Measurements from ENCODE around the gene FAM107B.
"Not testable (repeated sequence)": the region's sequence is repeated elsewhere in the genome, so short reads cannot be mapped to it uniquely, and the experiment has no call there.

FAM107B gene

DNA sequence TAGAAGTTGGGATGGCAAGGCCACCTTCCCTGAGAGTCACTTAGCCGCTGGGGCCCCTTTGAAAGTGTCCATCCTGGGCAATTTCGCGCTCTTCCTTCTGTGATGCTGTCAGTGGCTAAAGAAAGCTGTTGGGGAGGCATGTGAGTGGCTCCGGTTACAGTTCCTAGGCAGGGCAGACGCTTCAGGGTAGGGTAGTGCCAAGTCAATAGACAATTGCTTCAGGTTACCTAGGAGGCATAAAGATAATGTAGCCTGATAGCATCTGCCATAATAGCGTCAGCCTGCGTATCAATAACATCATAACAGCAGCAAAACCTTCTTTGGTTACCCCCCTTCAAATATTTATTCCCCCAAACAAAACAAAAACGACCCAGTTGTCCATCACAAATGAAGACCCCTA is at the start of gene FAM107B:
Gene FAM107B, minus strand, starts transcription at position 101 of the 400 bp plus-strand sequence. CDS start 234 bp downstream, outside the sequence.
- DNase-seq (ENCODE audit: low read depth in 2 of 2) = no peak

DNA sequence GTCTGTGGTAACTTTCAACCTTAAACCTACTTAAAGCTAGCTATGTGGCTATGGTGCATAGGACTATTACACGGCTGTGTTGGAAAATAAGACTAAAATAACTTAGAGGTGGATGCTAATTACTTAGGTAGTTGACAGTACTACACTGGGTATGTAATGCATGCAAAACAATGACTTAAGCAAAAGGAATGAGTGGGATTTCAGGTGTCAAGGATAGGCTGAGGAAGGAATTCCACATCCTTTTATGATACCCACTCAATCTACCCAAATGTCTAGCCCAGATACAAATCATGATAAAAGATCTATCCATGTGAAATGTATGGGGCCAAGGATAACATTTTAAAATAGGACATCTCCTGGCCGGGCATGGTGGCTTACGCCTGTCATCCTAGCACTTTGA is 49.3 kb upstream of the FAM107B start:
- DNase-seq (ENCODE audit: low read depth in 2 of 2) = no peak

DNA sequence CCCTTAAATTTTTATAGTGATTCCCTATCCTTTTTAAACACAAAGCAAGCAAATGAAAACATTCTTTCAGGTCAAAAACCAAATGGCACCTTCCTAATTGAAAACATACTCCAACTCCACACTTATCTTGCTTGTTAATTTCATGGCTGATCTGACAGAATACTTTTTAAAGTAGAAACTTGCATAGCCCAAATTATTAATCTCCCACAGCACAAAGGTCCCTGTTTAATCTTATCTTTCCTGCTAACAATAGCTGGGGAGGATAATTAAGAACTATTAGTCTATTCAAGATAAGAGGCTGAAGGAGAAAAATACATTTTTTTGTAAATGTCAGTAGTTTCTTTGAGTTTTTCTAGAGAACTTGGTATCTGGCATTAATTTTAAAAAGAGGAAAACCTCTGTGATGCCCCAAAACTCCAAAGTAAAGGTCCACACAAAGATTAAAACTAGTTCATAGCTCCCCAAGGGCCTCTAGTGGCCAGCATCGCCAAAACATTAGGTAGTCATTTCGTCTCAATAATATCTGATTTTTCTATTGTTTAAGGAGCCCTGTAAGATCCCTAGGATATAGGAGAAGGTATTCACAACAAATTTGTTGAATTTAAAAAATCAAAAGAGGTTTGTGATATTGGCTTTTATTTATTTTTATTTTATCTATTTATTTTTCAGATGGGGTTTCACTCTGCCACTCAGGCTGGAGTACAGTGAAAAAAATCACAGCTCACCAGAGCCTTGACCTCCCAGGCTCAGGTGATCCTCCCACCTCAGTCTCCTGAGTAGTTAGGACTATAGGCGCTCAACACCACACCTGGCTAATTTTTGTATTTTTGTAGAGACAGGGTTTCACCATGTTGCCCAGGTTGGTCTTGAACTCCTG is 48.4 kb upstream of the FAM107B start:
- peak in 1 of 2 donors; percentile 16 for DNase-seq (ENCODE audit: low read depth in 2 of 2)

DNA sequence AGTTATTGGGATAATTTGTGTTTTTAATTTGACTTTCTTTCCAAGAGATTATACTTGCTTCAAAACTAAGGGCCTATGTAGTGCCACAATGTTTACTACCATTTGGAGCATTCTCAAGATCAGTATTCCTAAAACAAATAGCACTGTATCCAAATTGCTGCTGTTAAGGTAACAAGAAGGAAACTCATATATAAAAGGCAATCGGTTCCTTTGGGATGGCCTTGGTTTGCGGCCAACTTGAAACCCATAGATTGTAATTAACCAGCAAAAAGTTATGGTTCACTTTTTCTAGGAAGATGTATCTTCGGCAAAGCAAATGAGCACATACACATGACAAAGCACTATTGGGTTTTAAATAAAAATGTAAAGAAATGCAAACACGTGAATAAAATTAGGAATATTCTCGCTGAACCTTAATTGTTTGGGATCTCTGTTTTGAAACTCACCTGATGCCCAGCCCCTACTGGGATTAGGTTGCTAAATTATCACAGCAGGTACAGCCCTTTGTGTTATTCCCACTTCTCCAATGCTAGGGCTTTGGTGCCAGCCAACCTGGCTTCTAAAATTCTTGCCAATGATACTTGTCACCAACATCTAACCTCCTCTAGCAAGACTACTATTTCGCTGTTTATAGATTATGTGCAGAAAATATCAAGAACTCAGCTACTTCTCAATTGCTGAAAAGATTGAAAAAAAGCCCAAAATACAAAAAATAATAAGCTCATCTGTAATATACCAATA is 47.1 kb upstream of the FAM107B start:
- DNase-seq (ENCODE audit: low read depth in 2 of 2) = no peak

DNA sequence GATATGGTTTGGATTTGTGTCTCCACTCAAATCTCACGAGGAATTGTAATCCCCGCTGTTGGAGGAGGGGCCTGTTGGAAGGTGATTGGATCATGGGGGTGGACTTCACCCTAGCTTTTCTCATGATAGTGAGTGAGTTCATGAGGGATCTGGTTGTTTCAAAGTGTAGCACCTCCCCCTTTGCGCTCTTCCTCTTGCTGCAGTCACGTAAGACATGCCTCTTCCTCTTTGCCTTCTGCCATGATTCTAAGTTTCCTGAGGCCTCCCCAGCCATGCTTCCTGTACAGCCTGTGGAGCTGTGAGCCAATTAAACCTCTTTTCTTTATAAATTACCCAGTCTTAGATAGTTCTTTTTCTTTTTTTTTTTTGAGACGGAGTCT is 46.1 kb upstream of the FAM107B start:
- no peak for DNase-seq (ENCODE audit: low read depth in 2 of 2)

DNA sequence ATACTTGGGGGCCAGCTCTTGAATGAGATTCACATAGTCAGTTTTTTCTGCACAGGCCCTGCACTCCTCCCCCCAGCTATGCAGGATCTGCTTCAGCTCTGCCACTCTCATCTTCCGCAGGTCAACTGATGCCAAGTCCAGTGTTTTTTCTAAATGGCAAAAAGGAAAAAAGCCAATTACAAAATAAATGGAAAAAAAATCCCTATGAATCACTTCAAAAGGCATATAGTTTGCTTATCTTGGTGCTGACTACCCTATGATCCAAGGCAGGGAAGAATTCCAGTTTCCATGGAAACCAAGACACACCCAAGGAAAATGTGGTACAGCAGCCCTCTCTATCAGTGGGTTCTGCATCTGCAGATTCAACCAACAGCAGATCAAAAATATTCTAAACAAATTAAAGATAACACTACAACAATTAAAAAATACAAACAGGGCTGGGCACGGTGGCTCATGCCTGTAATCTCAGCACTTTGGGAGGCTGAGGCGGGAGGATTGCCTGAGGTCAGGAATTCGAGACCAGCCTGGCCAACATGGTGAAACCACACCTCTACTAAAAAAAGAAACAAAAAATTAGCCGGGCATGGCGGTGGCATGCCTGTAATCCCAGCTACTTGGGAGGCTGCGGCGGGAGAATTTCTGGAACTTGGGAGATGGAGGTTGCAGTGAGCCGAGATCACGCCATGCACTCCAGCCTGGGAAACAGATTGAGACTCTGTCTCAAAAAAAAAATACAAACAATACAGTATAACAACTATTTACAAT is 45.5 kb upstream of the FAM107B start:
- DNase-seq (ENCODE audit: low read depth in 2 of 2) = no peak

DNA sequence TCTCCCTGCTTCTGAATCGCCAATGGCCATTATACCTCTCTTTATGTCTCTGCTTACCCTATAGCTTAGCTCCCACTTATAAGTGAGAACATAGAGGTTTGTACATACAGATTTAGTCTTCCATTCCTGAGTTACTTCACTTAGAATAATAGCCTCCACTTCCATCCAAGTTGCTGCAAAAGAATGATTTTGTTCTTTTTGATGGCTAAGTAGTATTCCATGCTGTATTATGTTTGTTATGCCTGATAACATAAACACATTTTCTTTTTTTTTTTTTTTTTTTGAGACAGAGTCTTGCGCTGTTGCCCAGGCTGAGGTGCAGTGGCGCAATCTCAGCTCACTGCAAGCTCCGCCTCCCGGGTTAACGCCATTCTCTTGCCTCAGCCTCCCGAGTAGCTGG is 42.0 kb upstream of the FAM107B start:
- DNase-seq (ENCODE audit: low read depth in 2 of 2) = not testable (repeated sequence)

DNA sequence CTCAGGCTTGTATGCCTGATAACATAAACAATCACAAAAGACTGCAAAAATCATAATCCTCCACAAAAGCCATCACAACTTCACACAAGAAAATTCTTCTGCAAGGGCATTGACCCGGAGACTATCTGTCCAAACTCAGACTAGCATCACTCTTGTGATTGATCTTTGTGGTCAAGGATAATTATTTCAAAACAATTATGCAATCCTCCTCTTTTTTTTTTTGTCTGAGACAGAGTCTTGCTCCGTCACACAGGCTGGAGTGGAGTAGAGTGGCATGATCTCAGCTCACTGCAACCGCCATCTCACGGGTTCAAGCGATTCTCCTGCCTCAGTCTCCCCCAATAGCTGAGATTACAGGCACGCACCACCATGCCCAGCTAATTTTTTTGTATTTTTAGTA is 41.0 kb upstream of the FAM107B start:
- DNase-seq (ENCODE audit: low read depth in 2 of 2) = no peak

DNA sequence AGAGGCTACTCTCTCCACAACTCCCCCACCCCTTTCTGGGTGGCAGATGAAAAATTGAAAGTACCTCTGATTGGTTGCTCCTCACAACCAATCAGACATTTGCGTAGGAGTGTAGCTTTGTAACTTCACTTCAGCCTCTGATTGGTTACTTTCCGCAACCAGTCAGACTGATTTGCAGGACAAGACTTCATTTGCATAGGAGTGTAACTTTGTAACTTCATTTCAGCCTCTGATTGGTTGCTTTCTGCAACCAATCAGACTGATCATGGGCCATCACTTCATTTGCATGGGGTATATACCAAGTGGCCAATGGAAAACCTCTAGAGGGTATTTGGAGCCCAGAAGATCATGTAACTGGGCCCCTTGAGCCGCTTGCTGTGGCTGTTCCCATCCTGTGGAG is 37.6 kb upstream of the FAM107B start:
- DNase-seq (ENCODE audit: low read depth in 2 of 2) = no peak

DNA sequence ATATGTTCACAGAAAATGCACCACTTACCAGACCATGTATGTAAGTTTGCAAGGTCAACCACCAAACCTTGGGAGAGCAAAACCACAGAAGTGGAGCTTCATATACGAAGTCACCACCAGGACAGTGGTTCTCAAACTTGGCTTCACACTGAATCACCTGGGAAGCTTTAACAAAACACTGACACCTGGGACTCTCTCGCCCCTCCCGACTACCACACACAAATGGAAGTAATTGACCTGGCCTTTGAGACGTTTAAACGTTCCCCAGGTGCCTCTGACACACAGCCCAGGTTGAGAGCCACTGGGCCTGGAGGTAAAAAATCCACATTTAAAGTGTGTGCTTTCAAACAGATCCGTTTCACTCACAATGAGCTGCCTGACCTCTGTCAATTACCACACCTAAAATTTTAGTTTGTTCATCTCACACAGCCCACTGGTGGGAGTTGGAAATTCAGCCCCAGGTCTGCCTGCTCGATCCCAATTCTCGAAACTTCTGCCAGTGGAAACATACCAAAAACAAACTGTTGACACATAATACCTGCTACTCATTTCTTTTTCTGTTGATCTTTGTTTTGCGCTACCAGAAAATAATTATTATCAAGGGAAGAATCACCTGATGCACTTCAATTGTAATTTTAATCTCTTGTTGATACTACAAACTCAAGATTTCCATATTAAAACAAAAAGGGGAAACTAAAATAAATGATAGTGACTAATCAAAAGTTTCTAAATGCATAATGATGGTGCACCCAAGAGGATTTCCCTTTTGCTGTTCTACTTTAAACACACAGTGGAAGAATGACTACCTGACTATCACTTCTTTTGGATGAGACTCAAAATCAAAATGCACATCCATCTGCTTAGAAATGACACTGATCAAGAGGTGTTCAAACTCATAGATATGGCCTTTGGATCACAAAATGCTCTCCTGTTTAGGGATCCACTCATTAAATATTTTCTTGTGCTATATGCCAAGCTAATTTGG is 36.6 kb upstream of the FAM107B start:
- DNase-seq (ENCODE audit: low read depth in 2 of 2) = no peak

DNA sequence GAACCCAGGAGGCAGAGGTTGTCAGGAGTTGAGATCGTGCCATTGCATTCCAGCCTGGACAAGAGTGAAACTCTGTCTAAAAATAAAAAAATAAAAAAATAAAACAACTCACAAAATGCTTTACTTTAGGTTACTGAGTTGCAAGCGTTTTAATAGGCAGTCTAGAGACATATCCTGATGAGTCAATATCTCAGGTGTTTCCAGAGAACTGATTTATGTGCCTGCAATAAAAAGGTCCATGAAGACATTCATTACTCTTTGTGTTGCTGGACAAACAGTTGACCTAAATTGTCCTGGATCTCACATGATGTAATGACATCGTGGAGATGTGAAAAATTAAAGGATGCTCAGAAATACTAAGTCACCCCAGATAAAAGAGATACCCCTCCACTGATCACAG is 31.6 kb upstream of the FAM107B start:
- no peak for DNase-seq (ENCODE audit: low read depth in 2 of 2)

DNA sequence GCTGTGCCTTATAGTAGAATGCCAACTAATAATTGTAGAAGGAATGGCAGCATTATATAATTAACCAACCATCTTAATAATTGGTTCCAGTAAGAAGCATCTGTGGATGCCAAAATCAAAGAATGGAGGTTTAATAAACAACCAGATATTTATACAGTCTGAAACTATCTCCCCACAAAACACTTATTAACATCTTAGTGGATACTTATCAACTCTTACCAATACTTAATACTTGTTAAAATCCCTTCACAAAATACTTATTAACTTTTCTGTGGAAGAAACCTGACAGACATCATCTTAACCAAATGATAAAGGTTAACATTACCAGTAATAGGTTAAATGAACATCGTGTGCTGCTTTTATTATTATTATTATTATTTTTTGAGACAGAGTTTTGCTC is 29.1 kb upstream of the FAM107B start:
- DNase-seq (ENCODE audit: low read depth in 2 of 2) = no peak

DNA sequence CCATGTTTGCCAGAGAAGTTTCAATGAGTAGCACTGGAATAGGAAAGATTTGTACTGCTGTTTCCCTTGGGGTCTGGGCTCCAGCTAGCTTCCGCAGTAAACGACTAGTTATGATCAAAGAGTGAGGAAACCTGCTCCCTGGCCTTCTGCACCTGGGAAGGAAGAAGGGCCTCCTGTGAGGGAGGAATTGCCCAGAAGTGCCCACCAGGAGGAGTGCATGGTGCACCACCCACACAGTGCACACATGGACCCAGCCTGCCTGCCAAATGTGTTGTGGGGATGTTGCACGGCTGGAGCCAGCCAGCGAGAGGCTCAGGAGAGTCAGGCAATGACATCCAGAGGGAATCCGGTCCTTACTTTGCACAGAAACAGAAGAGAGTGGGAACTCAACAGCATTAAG is 27.0 kb upstream of the FAM107B start:
- DNase-seq (ENCODE audit: low read depth in 2 of 2) = no peak

DNA sequence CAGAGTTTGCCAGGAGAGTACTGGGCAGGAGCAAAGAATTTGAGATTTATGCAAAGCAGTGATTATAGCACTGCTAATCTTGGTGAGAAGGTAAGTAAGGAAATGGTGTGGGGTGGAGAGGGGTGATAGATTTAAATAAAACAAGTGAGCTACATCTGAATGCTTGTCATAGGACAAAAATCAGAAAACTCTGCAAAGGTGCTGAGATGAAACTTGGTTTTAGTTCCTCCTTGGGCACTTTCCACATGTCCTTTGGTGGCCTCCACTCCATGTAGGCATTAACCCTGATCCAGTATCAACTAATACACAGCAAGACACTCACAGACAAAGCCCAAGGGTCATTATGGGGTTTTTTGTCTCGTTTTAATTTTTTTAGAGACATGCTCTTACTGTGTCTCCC is 25.7 kb upstream of the FAM107B start:
- DNase-seq (ENCODE audit: low read depth in 2 of 2) = no peak

DNA sequence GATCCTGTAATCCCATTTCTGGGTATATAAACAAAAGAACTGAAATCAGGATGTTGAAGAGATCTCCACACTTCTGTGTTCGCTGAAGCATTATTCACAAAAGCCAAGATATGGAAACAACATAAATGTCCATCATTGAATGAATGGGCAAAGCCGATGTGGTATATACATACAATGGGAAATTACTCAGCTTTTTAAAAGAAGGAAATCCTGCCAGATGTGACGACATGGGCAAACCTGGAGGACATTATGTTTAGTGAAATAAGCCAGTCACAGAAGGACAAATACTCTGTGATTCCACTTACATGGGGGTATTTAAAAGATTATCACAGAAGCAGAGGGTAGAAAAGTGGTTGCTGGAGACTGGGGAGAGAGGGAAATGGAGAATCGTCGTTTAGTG is 23.9 kb upstream of the FAM107B start:
- no peak for DNase-seq (ENCODE audit: low read depth in 2 of 2)

DNA sequence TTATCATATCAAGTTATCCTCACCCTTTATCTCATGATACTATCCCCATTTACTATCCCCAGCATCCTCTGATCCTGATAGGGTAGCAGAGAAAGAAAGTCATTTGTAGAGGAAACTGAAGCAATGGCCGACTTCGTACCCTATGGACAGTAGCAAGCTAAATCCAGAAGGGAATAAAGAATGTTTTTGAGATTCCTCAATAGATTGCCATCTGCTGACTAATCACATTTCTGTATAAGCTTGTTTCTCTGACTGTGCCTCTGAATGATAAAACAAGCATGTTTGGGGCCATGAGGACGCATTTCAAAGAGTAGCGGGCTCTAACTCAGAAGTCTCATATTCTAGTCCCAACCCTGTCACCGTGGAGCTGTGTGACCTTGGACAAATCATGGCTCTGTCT is 13.2 kb upstream of the FAM107B start:
- no peak for DNase-seq (ENCODE audit: low read depth in 2 of 2)

DNA sequence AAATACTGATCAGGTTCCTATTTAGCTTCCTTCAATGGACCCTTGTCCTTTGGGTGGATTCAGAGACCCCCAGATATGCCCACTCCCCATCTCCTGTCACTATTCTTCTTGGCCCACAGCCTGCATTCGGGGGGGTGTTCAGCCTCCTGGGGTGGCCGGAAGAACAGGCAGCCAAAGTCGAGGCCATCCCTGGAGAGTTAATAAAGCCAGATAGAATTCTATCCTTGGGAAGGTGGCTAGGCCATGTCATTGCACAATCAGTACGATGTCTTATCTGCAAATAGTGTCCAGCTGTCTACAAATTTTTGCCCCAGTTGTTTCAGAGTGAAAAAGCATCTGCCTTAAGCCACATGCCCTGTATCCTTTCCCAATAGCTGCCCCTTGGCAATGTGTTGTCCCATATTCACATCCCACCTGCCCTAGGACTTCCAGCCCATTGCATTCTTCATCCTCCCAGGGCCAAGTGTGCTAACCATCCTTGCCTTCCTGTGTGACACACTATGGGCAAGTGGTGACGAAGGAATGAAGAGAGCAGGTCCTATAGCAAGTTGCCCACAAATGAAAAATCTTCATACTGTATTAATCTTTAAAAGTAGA is 9.9 kb upstream of the FAM107B start:
- no peak for DNase-seq (ENCODE audit: low read depth in 2 of 2)

DNA sequence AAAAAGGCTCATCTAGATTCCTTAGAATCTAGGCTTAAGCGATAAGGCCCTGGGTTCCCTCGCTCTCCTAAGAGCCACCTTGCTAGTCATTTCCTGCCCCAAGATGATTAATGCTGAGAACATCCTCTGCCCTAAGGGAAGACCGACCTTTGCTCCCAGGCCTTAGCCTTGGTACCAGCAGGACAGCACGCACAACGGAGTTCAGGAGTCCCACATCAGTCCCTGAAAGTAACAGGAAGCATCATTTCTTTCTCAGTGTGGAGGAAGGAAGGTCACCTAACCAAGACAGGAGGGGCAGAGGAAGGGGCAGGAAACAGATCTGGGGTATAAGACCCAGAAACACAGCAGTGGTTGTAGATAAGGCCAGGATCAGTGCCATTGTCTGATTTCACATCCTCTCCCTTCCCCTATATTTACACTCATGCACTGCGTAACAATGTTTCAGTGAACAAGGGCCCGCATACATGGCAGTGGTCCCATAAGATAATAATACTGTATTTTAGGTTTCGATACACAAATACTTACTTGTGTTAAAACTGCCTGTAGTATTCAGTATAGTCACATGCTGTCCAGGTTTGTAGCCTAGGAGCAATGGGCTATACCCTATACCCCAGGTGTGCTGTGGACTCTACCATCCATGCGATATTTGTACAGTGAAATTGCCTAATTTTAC is 8.1 kb upstream of the FAM107B start:
- DNase-seq (ENCODE audit: low read depth in 2 of 2) = no peak

DNA sequence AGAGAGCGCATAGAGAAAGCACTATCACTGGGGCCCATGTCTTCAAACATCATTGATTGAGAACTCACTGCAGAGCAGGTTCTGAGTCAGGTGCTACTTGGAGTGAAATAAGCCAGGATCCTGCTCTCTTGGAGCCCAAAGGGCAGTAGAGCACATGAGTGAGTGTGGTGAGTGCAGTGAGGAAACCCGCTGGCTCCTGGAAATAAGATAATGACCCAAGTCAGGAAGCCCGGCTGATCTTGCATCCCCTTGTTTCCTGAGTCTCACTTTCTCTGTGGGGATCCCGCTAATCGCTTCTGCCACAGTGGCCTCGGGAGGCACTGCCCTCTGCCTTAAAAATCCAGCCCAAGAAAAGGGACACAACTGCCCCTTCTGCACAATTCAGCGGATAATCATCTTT is 7.1 kb upstream of the FAM107B start:
- no peak for DNase-seq (ENCODE audit: low read depth in 2 of 2)

DNA sequence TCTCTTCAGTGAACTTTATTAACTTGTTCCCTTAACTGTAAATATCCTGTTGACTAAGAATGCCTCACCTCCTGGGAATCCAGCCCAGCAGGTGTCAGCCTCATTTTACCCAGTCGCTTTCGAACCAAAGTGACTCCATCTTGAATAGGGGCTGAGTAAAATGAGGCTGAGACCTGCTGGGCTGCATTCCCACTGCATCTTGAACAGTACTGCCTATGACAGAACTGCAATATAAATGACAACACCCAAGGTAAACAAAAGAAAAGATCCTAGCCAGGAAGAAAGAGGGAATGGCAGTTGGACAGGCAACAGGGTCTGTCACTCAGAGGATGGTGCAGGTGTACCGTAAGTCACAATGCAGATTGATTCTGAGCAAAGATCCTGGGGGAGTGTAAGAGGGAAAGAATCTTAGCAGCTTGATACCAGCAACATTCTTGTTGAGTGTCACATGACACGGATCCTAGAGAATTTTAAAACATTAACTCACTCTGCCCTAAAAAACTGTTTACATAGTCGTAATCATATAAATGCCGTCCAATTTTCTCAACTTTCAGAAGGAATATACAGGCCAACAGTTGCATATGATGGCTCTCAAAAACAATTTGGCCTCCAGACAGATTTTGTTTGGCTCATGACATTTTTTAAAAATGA is 4.4 kb upstream of the FAM107B start:
- no peak for DNase-seq (ENCODE audit: low read depth in 2 of 2)

Measured in stimulated activated CD4-positive, alpha-beta T cell treated with anti-CD3 and anti-CD28 coated beads, Interleukin-1b, Interleukin-23, amount 100 ng/mL, for 1 hour (primary cell).